Gastroesophageal sphincter (tissue), 4 donors: ENCODE results near the gene KLHL28. TPM values are rescaled to one million over a fixed set of nuclear protein-coding genes. Genes with fewer than 3 reads are reported as not detected.

Source experiments
- ATAC-seq: fragments of 150-250 bp; one replicate; pipeline ENCODE4 v1.9.1; 2016; ENCODE audit warnings: mild to moderate bottlenecking, moderate library complexity
- H3K27ac ChIP-seq, 4 donors: fragments of 200-600 bp; sonication (generic) in 3 of 4; 1 replicate in 3 of 4; 2 replicates in 1 of 4; pipeline ENCODE4 v1.5.1; 2016 to 2019
- H3K27me3 ChIP-seq: fragments of 200-600 bp; sonication (generic); one replicate; pipeline ENCODE4 v1.5.1; 2019
- H3K36me3 ChIP-seq, 2 donors: fragments of 200-600 bp; sonication (generic); one replicate each; pipeline ENCODE4 v1.5.1; 2019; ENCODE audit warnings: control low read depth in 1 of 2
- H3K4me1 ChIP-seq, 3 donors: fragments of 200-600 bp; sonication (generic); 1 replicate in 2 of 3; 2 replicates in 1 of 3; pipeline ENCODE4 v1.5.1; 2016 to 2019; ENCODE audit warnings: control low read depth in 2 of 3
- H3K4me3 ChIP-seq, 2 donors: fragments of 200-600 bp; sonication (generic); one replicate each; pipeline ENCODE4 v1.5.1; 2019; ENCODE audit warnings: mild to moderate bottlenecking in 1 of 2, moderate library complexity in 1 of 2
- H3K9me3 ChIP-seq, 3 donors: fragments of 200-600 bp; sonication (generic); one replicate each; pipeline ENCODE4 v1.5.1; 2017 to 2019; ENCODE audit warnings: control low read depth in 2 of 3
- EP300 ChIP-seq: sonication (generic); formaldehyde crosslinking; IDR thresholded peaks from one replicate; pipeline ENCODE4 v1.6.1; 2017; ENCODE audit warnings: antibody characterized with exemption, mild to moderate bottlenecking
- POLR2A ChIP-seq, 2 donors: fragments of 450-650 bp; IDR thresholded peaks; one replicate each; pipeline ENCODE4 v1.6.1; 2017; ENCODE audit warnings: antibody characterized with exemption in 2 of 2, mild to moderate bottlenecking in 2 of 2, moderate library complexity in 1 of 2
- POLR2AphosphoS5 ChIP-seq: sonication (generic); formaldehyde crosslinking; IDR thresholded peaks from one replicate; pipeline ENCODE4 v1.6.1; 2017; ENCODE audit warnings: antibody characterized with exemption
- WGBS, 2 donors: methylation state at CpG; one replicate each; pipeline ENCODE4 v1.1.5; 2018; ENCODE audit warnings: low coverage in 1 of 2; 5-methylcytosine and 5-hydroxymethylcytosine counted together
- total RNA-seq, 4 donors: library from RNA; depleted of rRNA; stranded (reverse); fragments of >200 nt; gene quantifications; one replicate each; pipeline ENCODE4 v1.1.0, GENCODE V29; 2016
- TF ChIP-seq, protein P1 (sequence below), 4 experiments: fragments of 200-600 bp in 2 of 4; fragments of 450-650 bp in 2 of 4; sonication (generic) in 1 of 4; IDR thresholded peaks; one replicate each; pipeline ENCODE4 v1.5.1; 2017 to 2019; ENCODE audit warnings: antibody characterized with exemption in 4 of 4, mild to moderate bottlenecking in 2 of 4, moderate library complexity in 2 of 4

The KLHL28 gene
- total RNA-seq, 4 donors from 2014 or later = 10.0 to 12.6 (median 11.0) TPM

DNA sequence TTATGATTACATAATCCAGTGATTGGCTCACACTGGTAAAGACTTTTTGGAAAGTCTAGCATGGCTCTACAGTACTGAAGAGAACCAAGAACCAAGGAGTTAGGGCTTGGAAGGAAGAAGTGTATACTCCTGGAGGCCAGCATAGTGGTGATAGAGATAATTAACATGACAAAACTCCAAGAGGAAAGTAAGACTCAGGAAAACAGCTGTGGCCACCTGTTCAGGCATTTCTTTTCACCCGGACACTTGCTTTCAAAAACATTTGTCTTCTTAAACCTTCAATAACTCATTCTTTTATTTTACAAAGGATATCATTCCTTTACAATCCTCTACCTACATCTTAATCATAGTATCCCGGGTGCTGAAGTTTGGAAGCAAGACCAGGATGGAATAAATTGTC, 50.9 kb downstream of the KLHL28 start:
- Histone ChIP-seq H3K4me1 (peaks cover 0 to 25% (median 0%) of the 10 kb centered on the region in 3 donors), H3K9me3 (no peaks in the 10 kb centered on the region), H3K27ac (no peak overlapping the region), H3K36me3 (peaks cover 0 to 6% of the 10 kb centered on the region in 2 donors), H3K27me3 (no peaks in the 10 kb centered on the region), H3K4me3 (no peak overlapping the region)
- no peak for TF ChIP-seq EP300
- TF ChIP-seq, protein P1, sequence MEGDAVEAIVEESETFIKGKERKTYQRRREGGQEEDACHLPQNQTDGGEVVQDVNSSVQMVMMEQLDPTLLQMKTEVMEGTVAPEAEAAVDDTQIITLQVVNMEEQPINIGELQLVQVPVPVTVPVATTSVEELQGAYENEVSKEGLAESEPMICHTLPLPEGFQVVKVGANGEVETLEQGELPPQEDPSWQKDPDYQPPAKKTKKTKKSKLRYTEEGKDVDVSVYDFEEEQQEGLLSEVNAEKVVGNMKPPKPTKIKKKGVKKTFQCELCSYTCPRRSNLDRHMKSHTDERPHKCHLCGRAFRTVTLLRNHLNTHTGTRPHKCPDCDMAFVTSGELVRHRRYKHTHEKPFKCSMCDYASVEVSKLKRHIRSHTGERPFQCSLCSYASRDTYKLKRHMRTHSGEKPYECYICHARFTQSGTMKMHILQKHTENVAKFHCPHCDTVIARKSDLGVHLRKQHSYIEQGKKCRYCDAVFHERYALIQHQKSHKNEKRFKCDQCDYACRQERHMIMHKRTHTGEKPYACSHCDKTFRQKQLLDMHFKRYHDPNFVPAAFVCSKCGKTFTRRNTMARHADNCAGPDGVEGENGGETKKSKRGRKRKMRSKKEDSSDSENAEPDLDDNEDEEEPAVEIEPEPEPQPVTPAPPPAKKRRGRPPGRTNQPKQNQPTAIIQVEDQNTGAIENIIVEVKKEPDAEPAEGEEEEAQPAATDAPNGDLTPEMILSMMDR (IDR thresholded peaks at IDR 0.05) = no peak
- no peak for TF ChIP-seq POLR2A (IDR thresholded peaks at IDR 0.05)
- TF ChIP-seq POLR2AphosphoS5 = no peak
- 70 to 85% methylated on average over 2 of the region's 2 CpGs for WGBS, 2 donors
- ATAC-seq = no peak

DNA sequence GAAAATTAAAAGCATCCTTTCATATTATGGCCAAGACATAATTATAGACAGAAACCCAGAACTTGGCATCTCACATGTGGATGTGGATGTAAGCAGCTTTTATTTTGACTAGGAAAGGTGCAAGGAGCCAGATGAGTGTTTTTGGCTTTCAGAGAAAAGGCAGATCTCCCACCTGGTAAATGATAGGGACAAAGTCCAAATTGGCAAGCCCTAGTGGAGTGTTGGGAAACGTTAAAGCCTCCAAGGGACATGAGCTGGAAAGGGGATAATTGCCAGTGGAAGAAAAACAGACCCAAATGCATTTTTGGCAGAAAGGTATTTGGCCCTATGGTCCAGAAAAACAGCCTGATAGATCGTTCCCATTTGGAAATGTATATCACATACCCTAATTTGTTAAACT, 60.1 kb downstream of the KLHL28 start:
- H3K4me1 ChIP-seq = peaks cover 0 to 55% (median 8%) of the 10 kb centered on the region in 3 donors
- peaks cover 0 to 25% of the 10 kb centered on the region in 2 donors for H3K36me3 ChIP-seq
- 18 to 27% methylated on average over 2 of the region's 2 CpGs for WGBS, 2 donors
- no peak for ATAC-seq
- no peaks in the 10 kb centered on the region for H3K9me3 ChIP-seq
- no peaks in the 10 kb centered on the region for H3K27me3 ChIP-seq
- peak overlapping the region in 3 of 4 donors; percentile 3 to 95 (median 16) for H3K27ac ChIP-seq
- H3K4me3 ChIP-seq = no peak overlapping the region
- TF ChIP-seq, protein P1 (IDR thresholded peaks at IDR 0.05) = no peak
- peak; percentile 89 for TF ChIP-seq POLR2AphosphoS5

DNA sequence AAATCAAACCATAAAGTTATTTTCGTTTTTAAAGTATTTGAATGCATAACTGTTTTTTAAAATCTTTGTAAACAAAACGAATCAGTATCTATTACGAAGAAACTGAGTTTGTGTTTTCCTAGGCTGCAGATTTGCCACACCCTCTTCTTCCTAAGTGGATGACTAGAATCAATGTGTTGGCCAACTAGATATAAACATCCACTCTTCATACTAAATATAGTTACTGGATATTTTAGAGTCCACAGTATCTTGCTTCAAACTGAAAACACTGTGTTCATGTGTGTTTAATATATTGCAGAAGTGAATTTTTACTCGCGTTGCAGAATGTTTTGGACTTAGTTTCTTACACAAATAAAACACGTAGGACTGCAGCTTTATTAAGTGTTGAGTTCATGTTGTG, 63.2 kb downstream of the KLHL28 start:
- Histone ChIP-seq H3K4me3 (peak overlapping the region; percentile 68 to 80), H3K36me3 (no peaks in the 10 kb centered on the region), H3K4me1 (peaks cover 0 to 64% (median 8%) of the 10 kb centered on the region in 3 donors), H3K27ac (peak overlapping the region; percentile 95 to 99 (median 98)), H3K27me3 (no peaks in the 10 kb centered on the region), H3K9me3 (no peaks in the 10 kb centered on the region)
- no peak for ATAC-seq
- WGBS, 2 donors = 10 to 12% methylated on average over 6 of the region's 6 CpGs
- peak; percentile 50 for TF ChIP-seq POLR2AphosphoS5
- TF ChIP-seq, protein P1 (IDR thresholded peaks at IDR 0.05) = no peak

DNA sequence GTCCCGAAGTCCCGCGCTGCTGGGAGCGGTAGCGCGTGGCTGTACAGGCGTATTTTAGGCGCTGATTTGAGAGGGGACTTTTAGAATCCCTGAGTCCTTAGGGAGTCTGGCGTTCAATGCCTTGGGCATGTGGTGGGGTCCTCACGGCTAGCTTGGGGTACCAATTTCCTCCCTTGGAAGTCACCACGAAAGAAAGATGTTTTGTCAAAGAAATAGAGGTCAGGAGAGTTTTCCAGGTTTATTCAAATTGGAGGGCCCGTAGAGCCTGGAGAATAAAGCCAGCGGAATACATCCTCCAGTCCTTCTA, 63.9 kb downstream of the KLHL28 start:
- Histone ChIP-seq H3K27me3 (no peaks in the 10 kb centered on the region), H3K27ac (peak overlapping the region; percentile 95 to 99 (median 98)), H3K9me3 (no peaks in the 10 kb centered on the region), H3K4me1 (peaks cover 0 to 56% (median 8%) of the 10 kb centered on the region in 3 donors), H3K4me3 (peak overlapping the region; percentile 68 to 80), H3K36me3 (no peaks in the 10 kb centered on the region)
- no peak for ATAC-seq
- TF ChIP-seq POLR2A (IDR thresholded peaks at IDR 0.05) (no peak), POLR2AphosphoS5 (no peak)
- 1 to 3% methylated on average over 3 to 5 of the region's 13 CpGs for WGBS, 2 donors

DNA sequence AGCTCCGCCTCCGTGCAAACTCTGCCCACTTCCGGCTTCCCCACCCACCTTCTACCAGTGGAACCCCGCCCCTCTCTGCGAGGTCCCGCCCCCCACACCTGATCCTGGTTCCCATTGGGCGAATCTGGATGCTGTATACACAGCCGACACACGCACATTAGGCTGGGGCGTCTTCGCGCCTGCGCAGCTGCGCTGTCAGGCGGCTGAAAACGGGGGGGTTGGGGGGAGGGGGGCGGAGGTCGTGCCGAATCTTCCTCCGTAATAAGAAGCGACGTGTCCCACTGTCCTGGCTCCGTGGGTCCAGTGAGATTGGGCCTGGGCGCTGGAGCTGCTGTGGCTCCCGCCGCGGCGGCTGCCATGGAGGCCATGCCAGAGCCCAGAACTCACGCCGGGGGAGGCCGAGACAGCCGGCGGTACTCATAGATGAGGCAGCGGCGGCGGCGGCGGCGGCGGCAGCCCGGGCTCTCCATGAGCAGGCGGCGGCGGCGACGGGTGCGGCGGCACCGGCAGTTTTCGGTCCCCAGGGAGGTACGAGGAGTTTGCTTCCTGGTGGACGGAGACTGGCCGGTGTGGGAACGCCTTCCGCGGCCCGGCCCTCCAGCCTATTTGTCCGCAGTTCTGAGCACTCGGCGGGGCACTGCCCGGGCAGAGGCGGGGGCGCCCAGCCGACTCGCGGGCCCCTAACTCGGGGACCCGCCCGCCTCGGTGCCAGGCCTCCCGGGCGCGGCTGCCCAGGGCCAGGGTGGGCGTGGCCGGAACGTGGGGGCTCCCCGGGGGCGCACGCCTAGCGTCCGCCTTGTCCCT, 64.5 kb downstream of the KLHL28 start:
- Histone ChIP-seq H3K4me3 (peak overlapping the region; percentile 68 to 80), H3K36me3 (no peaks in the 10 kb centered on the region), H3K27me3 (no peaks in the 10 kb centered on the region), H3K27ac (peak overlapping the region; percentile 95 to 99 (median 98)), H3K9me3 (no peaks in the 10 kb centered on the region), H3K4me1 (peaks cover 0 to 51% (median 8%) of the 10 kb centered on the region in 3 donors)
- TF ChIP-seq POLR2AphosphoS5 (peak; percentile 94), POLR2A (IDR thresholded peaks at IDR 0.05) (peak; percentile 83 to 88), EP300 (no peak)
- TF ChIP-seq, protein P1 (IDR thresholded peaks at IDR 0.05) = peak in 2 of 4 experiments; percentile 7 to 24
- 0% methylated on average over 3 to 4 of the region's 81 CpGs for WGBS, 2 donors
- ATAC-seq = peak; percentile 99
